H9 (cell line): ENCODE results near the gene SETBP1. TPM values are rescaled to one million over a fixed set of nuclear protein-coding genes. Genes with fewer than 3 reads are reported as not detected.

Experiments
- DNase-seq: peaks from one replicate; pipeline ENCODE4 v3.0.0-alpha.2; 2017
- H2AFZ ChIP-seq: one replicate; pipeline ENCODE4 v1.6.1; 2013; ENCODE audit warnings: mild to moderate bottlenecking, low read length, control low read depth, moderate library complexity
- H2AK5ac ChIP-seq: 2 replicates; pipeline ENCODE4 v1.6.1; 2013; ENCODE audit warnings: low read length, control low read depth, mixed read lengths; ENCODE audit not compliant: insufficient read length
- H2BK120ac ChIP-seq: one replicate; pipeline ENCODE4 v1.6.1; 2013; ENCODE audit warnings: low read depth, mild to moderate bottlenecking, low read length, control low read depth, inconsistent platforms; ENCODE audit not compliant: poor library complexity, severe bottlenecking
- H2BK12ac ChIP-seq: 2 replicates; pipeline ENCODE4 v1.6.1; 2013; ENCODE audit warnings: low read length, control low read depth, mixed read lengths, low read depth; ENCODE audit not compliant: insufficient read length
- H2BK15ac ChIP-seq: 2 replicates; pipeline ENCODE4 v1.6.1; 2013; ENCODE audit warnings: low read depth, low read length, control low read depth
- H2BK20ac ChIP-seq: one replicate; pipeline ENCODE4 v1.6.1; 2013; ENCODE audit warnings: low read depth, mild to moderate bottlenecking, low read length, control low read depth, inconsistent platforms; ENCODE audit not compliant: poor library complexity, severe bottlenecking
- H2BK5ac ChIP-seq: 2 replicates; pipeline ENCODE4 v1.6.1; 2013; ENCODE audit warnings: low read length, control low read depth, mixed read lengths; ENCODE audit not compliant: insufficient read length
- H3K14ac ChIP-seq: 2 replicates; pipeline ENCODE4 v1.6.1; 2013; ENCODE audit warnings: low read length, control low read depth; ENCODE audit not compliant: insufficient read depth
- H3K18ac ChIP-seq: 2 replicates; pipeline ENCODE4 v1.6.1; 2013; ENCODE audit warnings: low read depth, mild to moderate bottlenecking, mixed read lengths, low read length, control low read depth; ENCODE audit not compliant: insufficient read length
- H3K23ac ChIP-seq: 2 replicates; pipeline ENCODE4 v1.6.1; 2013; ENCODE audit warnings: low read length, control low read depth, mixed read lengths, low read depth; ENCODE audit not compliant: insufficient read length
- H3K23me2 ChIP-seq: 2 replicates; pipeline ENCODE4 v1.6.1; 2013; ENCODE audit warnings: low read depth, mild to moderate bottlenecking, mixed read lengths, low read length, control low read depth; ENCODE audit not compliant: insufficient read length, poor library complexity, severe bottlenecking
- H3K27ac ChIP-seq: 2 replicates; pipeline ENCODE4 v1.5.1; 2013; ENCODE audit warnings: low read length, control low read depth, mixed read lengths, low read depth; ENCODE audit not compliant: insufficient read length
- H3K27me3 ChIP-seq: 2 replicates; pipeline ENCODE4 v1.6.1; 2013; ENCODE audit warnings: low read length, control low read depth, inconsistent platforms; ENCODE audit not compliant: insufficient read depth
- H3K4ac ChIP-seq: 2 replicates; pipeline ENCODE4 v1.6.1; 2013; ENCODE audit warnings: low read depth, mild to moderate bottlenecking, control low read depth, inconsistent platforms, low read length, moderate library complexity
- H3K4me1 ChIP-seq: 2 replicates; pipeline ENCODE4 v1.6.1; 2013; ENCODE audit warnings: low read length, control low read depth, inconsistent platforms; ENCODE audit not compliant: insufficient read depth
- H3K4me2 ChIP-seq: 2 replicates; pipeline ENCODE4 v1.6.1; 2013; ENCODE audit warnings: low read length, control low read depth, mixed read lengths; ENCODE audit not compliant: insufficient read length, insufficient read depth
- H3K56ac ChIP-seq: 2 replicates; pipeline ENCODE4 v1.6.1; 2013; ENCODE audit warnings: low read depth, mild to moderate bottlenecking, mixed read lengths, low read length, control low read depth; ENCODE audit not compliant: insufficient read length
- H3K79me1 ChIP-seq: 2 replicates; pipeline ENCODE4 v1.6.1; 2013; ENCODE audit warnings: low read depth, mild to moderate bottlenecking, moderate library complexity, low read length, control low read depth, inconsistent platforms; ENCODE audit not compliant: insufficient read depth, poor library complexity, severe bottlenecking
- H3K79me2 ChIP-seq: 2 replicates; pipeline ENCODE4 v1.6.1; 2013; ENCODE audit warnings: low read length, control low read depth, inconsistent platforms; ENCODE audit not compliant: insufficient read depth
- H3K9ac ChIP-seq: 2 replicates; pipeline ENCODE4 v1.6.1; 2013; ENCODE audit warnings: low read length, control low read depth, mixed read lengths; ENCODE audit not compliant: insufficient read length; ENCODE audit errors: extremely low read depth
- H3K9me3 ChIP-seq: one replicate; pipeline ENCODE4 v1.6.1; 2013; ENCODE audit warnings: low read depth, low read length, inconsistent platforms; ENCODE audit not compliant: control insufficient read depth
- H3T11ph ChIP-seq: one replicate; pipeline ENCODE4 v1.6.1; 2013; ENCODE audit warnings: mild to moderate bottlenecking, low read length, control low read depth, inconsistent platforms
- H4K20me1 ChIP-seq: one replicate; pipeline ENCODE4 v1.6.1; 2013; ENCODE audit not compliant: control insufficient read depth, insufficient read length, insufficient read depth
- H4K5ac ChIP-seq: 2 replicates; pipeline ENCODE4 v1.6.1; 2013; ENCODE audit warnings: low read depth, mild to moderate bottlenecking, mixed read lengths, low read length, control low read depth; ENCODE audit not compliant: insufficient read length
- H4K8ac ChIP-seq: replicated peaks from 2 replicates; pipeline ENCODE4 v1.6.1; 2013; ENCODE audit warnings: low read length, control low read depth, mixed read lengths, low read depth; ENCODE audit not compliant: insufficient read length
- H4K91ac ChIP-seq: 2 replicates; pipeline ENCODE4 v1.6.1; 2013; ENCODE audit warnings: low read depth, mild to moderate bottlenecking, moderate library complexity, mixed read lengths, low read length, control low read depth; ENCODE audit not compliant: insufficient read length
- H3K27ac Mint-ChIP-seq, 3 experiments: 2 replicates in 2 of 3; 3 replicates in 1 of 3; pipeline ENCODE4 v1.8.0; 2020 to 2021; ENCODE audit warnings: mixed read lengths in 3 of 3, mild to moderate bottlenecking in 1 of 3, moderate library complexity in 1 of 3
- H3K27me3 Mint-ChIP-seq: 2 replicates; pipeline ENCODE4 v1.8.0; 2021; ENCODE audit warnings: low read depth, mild to moderate bottlenecking, moderate library complexity, mixed read lengths
- H3K36me3 Mint-ChIP-seq, 3 experiments: 2 replicates in 2 of 3; 3 replicates in 1 of 3; pipeline ENCODE4 v1.8.0; 2020 to 2021; ENCODE audit warnings: low read depth in 3 of 3, mixed read lengths in 3 of 3; ENCODE audit not compliant: insufficient read depth in 1 of 3
- H3K4me1 Mint-ChIP-seq, 2 experiments: 2 replicates each; pipeline ENCODE4 v1.8.0; 2020; ENCODE audit warnings: mixed read lengths in 2 of 2
- H3K4me3 Mint-ChIP-seq, 2 experiments: 2 replicates in 1 of 2; 3 replicates in 1 of 2; pipeline ENCODE4 v1.8.0; 2020 to 2021; ENCODE audit warnings: mild to moderate bottlenecking in 2 of 2, mixed read lengths in 2 of 2, moderate library complexity in 1 of 2
- H3K9me3 Mint-ChIP-seq, 2 experiments: 2 replicates in 1 of 2; 3 replicates in 1 of 2; pipeline ENCODE4 v1.8.0; 2020; ENCODE audit warnings: mild to moderate bottlenecking in 2 of 2, mixed read lengths in 2 of 2, moderate library complexity in 1 of 2
- CTCF ChIP-seq: fragments of 200-600 bp; sonication (generic); conservative IDR thresholded peaks from 3 replicates; pipeline ENCODE4 v1.8.0; 2021; ENCODE audit warnings: antibody characterized with exemption, mild to moderate bottlenecking
- WGBS: extraction: QIAGEN DNeasy Blood & Tissue Kit; methylation state at CpG from one replicate; pipeline ENCODE4 v1.1.7; 2013; ENCODE audit warnings: missing lambda C conversion rate, low lambda C conversion rate, mixed read lengths; ENCODE audit not compliant: insufficient read length; ENCODE audit errors: extremely low coverage; 5-methylcytosine and 5-hydroxymethylcytosine counted together
- total RNA-seq: library from RNA; stranded (reverse); gene quantifications from 2 replicates; pipeline ENCODE4 v1.2.1, GENCODE V29; 2021

SETBP1 gene
- total RNA-seq, 1 experiment from 2014 or later: 4.6 TPM

DNA sequence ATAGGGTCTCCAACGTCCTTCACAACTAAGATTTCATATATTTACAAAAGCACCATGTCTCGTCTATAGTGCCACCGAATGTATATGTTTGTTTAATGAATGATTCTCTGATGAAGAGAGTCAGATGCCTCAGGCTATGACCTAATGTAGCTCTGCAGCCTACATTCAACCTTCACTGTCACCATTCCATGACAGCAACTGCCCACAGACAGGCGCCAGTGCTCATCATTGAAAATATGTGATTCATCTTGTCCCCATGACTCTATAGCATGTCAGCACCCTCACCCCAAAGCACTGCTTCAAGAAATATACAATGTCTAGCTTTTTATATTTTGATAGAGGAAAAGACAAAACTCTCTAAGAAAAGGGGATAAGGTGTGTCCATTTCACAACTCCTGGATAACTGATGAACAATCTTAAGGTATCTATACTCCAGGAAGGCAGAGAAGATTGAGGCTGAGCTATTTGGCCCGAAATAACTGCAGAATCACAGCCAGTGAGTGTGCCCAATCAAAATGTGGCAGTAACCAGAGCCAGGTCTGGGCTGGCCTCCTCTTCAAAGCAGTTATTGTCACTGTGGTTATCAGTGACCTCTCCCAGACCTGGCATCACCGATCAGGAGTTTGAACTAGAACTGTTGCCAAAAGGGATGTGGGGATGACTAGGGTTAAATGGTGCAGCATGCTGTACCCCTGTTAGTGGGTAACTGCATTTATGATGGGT lies 246.6 kb downstream of the SETBP1 start:
- no peak overlapping the region for H2BK15ac ChIP-seq
- no peak overlapping the region for H3K23ac ChIP-seq
- Mint-ChIP-seq H3K9me3 (peaks cover 14 to 19% of the 10 kb centered on the region in 2 experiments), H3K4me1 (peaks cover 4 to 5% of the 10 kb centered on the region in 2 experiments), H3K36me3 (peaks cover 3 to 14% (median 5%) of the 10 kb centered on the region in 3 experiments; a peak in 5 of 7 replicates), H3K4me3 (no peak overlapping the region), H3K27ac (no peak overlapping the region), H3K27me3 (peaks cover 3% of the 10 kb centered on the region; the same call in 1 of the 2 replicates)
- no peak overlapping the region for H2BK20ac ChIP-seq
- no peaks in the 10 kb centered on the region for H3K79me1 ChIP-seq
- no peak overlapping the region for H4K8ac ChIP-seq
- no peak overlapping the region for H2BK12ac ChIP-seq
- no peak overlapping the region for H2AFZ ChIP-seq
- no peak overlapping the region for H2BK120ac ChIP-seq
- no peak overlapping the region for H4K91ac ChIP-seq
- H3K4me1 ChIP-seq: no peaks in the 10 kb centered on the region
- H3K56ac ChIP-seq: no peak overlapping the region
- H3T11ph ChIP-seq: no peak overlapping the region
- H3K4me2 ChIP-seq: no peak overlapping the region
- no peak overlapping the region for H3K18ac ChIP-seq
- TF ChIP-seq CTCF: no peak
- no peaks in the 10 kb centered on the region for H3K79me2 ChIP-seq
- H4K20me1 ChIP-seq: no peaks in the 10 kb centered on the region
- H3K27me3 ChIP-seq: no peaks in the 10 kb centered on the region
- no peak overlapping the region for H3K4ac ChIP-seq
- H3K14ac ChIP-seq: no peak overlapping the region
- H2AK5ac ChIP-seq: no peak overlapping the region
- no CpG with 5 or more reads among the region's 6 CpGs for WGBS
- no peak overlapping the region for H2BK5ac ChIP-seq
- H3K23me2 ChIP-seq: no peaks in the 10 kb centered on the region
- H3K9me3 ChIP-seq: no peaks in the 10 kb centered on the region
- H3K9ac ChIP-seq: no peak overlapping the region
- H4K5ac ChIP-seq: no peak overlapping the region
- DNase-seq: no peak
- H3K27ac ChIP-seq: no peak overlapping the region
